A549 (cell line): ENCODE data around the gene ARR3. TPM values are rescaled to one million over a fixed set of nuclear protein-coding genes. Genes with fewer than 3 reads are reported as not detected.

Source experiments
- ATAC-seq, 2 experiments: fragments of 200-7000 bp in 1 of 2; fragments of >200 bp in 1 of 2; cut with Nextera tagmentation in 1 of 2; cut with Tn5 transposase in 1 of 2; 3 replicates each; pipeline versions ENCODE4 v1.8.0 to v1.9.1; 2018 to 2020; ENCODE audit warnings: mild to moderate bottlenecking in 1 of 2, moderate library complexity in 1 of 2
- CTCF ChIA-PET: fragments of 300-600 bp; sonication (Branson Sonifier 250); formaldehyde crosslinking; extraction: SDS; loops from one replicate; lab custom pipeline; 2021; ENCODE audit warnings: antibody characterized with exemption, inconsistent platforms; lab: Yijun Ruan, JAX
- POLR2A ChIA-PET: fragments of 350-600 bp; formaldehyde crosslinking; extraction: SDS; loops from one replicate; lab custom pipeline; 2021; ENCODE audit warnings: antibody characterized with exemption, inconsistent platforms; lab: Yijun Ruan, JAX
- DNase-seq, 2 experiments: peaks; one replicate each; pipeline versions ENCODE4 v3.0.0 to v3.0.0-alpha.2; 2011 to 2016; ENCODE audit warnings: low read depth in 1 of 2, low spot score in 1 of 2
- FAIRE-seq: peaks from 2 replicates; lab custom pipeline; 2011; peaks lifted over from hg19 to GRCh38; lab: Jason Lieb, UNC
- H3K27ac ChIP-seq, 2 experiments: fragments of >200 bp; sonication (Bioruptor Twin); formaldehyde crosslinking; 3 replicates each; pipeline ENCODE4 v1.5.1; 2016 to 2017
- H3K4me1 ChIP-seq: fragments of >200 bp; sonication (Bioruptor Twin); formaldehyde crosslinking; 3 replicates; pipeline ENCODE4 v1.6.1; 2016
- H3K4me2 ChIP-seq: fragments of >200 bp; sonication (Bioruptor Twin); formaldehyde crosslinking; 3 replicates; pipeline ENCODE4 v1.6.1; 2016
- H3K4me3 ChIP-seq: fragments of >200 bp; sonication (Bioruptor Twin); formaldehyde crosslinking; 3 replicates; pipeline ENCODE4 v1.5.1; 2016
- H3K9me3 ChIP-seq: fragments of >200 bp; sonication (Bioruptor Twin); formaldehyde crosslinking; 3 replicates; pipeline ENCODE4 v1.6.1; 2016
- CEBPB ChIP-seq, 2 experiments: fragments of >200 bp in 1 of 2; sonication (Bioruptor Twin) in 1 of 2; formaldehyde crosslinking in 1 of 2; IDR thresholded peaks; 2 replicates each; pipeline ENCODE4 v1.6.1; 2012 to 2016
- CHD2 ChIP-seq: fragments of 150-350 bp; IDR thresholded peaks from 2 replicates; pipeline ENCODE4 v1.6.1; 2014; ENCODE audit warnings: low read length; ENCODE audit not compliant: partially characterized antibody
- EHF ChIP-seq: fragments of 250-450 bp; sonication (Bioruptor Pico); IDR thresholded peaks from 2 replicates; pipeline ENCODE4 v1.5.0; 2020; ENCODE audit warnings: mild to moderate bottlenecking
- EP300 ChIP-seq, 2 experiments: fragments of >200 bp; sonication (Bioruptor Twin); formaldehyde crosslinking; IDR thresholded peaks; 2 replicates in 1 of 2; 3 replicates in 1 of 2; pipeline ENCODE4 v1.6.1; 2016 to 2017
- FOSB ChIP-seq: fragments of 250-450 bp; sonication (Bioruptor Pico); IDR thresholded peaks from 2 replicates; pipeline ENCODE4 v1.5.0; 2020; ENCODE audit warnings: mild to moderate bottlenecking, moderate library complexity
- FOSL2 ChIP-seq, 2 experiments: fragments of 450-650 bp in 1 of 2; fragments of >200 bp in 1 of 2; sonication (Bioruptor Twin) in 1 of 2; formaldehyde crosslinking; IDR thresholded peaks; 2 replicates each; pipeline versions ENCODE4 v1.5.0 to v1.6.1; 2016 to 2020; ENCODE audit warnings: mild to moderate bottlenecking in 1 of 2, moderate library complexity in 1 of 2
- FOXS1 ChIP-seq: fragments of 250-450 bp; sonication (Bioruptor Pico); IDR thresholded peaks from 2 replicates; pipeline ENCODE4 v1.5.0; 2020; ENCODE audit warnings: mild to moderate bottlenecking, moderate library complexity
- HEYL ChIP-seq: fragments of 250-450 bp; sonication (Bioruptor Pico); IDR thresholded peaks from 2 replicates; pipeline ENCODE4 v1.8.0; 2021; ENCODE audit warnings: mild to moderate bottlenecking, moderate library complexity
- HOXA7 ChIP-seq: fragments of 250-450 bp; sonication (Bioruptor Pico); IDR thresholded peaks from 2 replicates; pipeline ENCODE4 v1.5.0; 2020; ENCODE audit warnings: mild to moderate bottlenecking, moderate library complexity
- HOXB5 ChIP-seq: fragments of 250-450 bp; sonication (Bioruptor Pico); IDR thresholded peaks from 2 replicates; pipeline ENCODE4 v1.5.0; 2020; ENCODE audit warnings: mild to moderate bottlenecking, moderate library complexity
- JUNB ChIP-seq: fragments of >200 bp; sonication (Bioruptor Twin); formaldehyde crosslinking; IDR thresholded peaks from 2 replicates; pipeline ENCODE4 v1.6.1; 2016
- NR3C1 ChIP-seq: fragments of >200 bp; sonication (Bioruptor Twin); formaldehyde crosslinking; IDR thresholded peaks from 3 replicates; pipeline ENCODE4 v1.6.1; 2017
- PHF8 ChIP-seq: fragments of 200-600 bp; sonication (generic); IDR thresholded peaks from 2 replicates; pipeline ENCODE4 v1.6.1; 2016; ENCODE audit warnings: low read depth, mild to moderate bottlenecking, antibody characterized with exemption, moderate library complexity, borderline replicate concordance
- POLR2A ChIP-seq: IDR thresholded peaks from 2 replicates; pipeline ENCODE4 v1.6.1; 2012; ENCODE audit warnings: mild to moderate bottlenecking, low read length
- POLR2AphosphoS2 ChIP-seq: conservative IDR thresholded peaks from 2 replicates; pipeline ENCODE4 v1.6.1; 2012; ENCODE audit warnings: low read length, improper control_type of control experiment, inconsistent platforms
- RAD21 ChIP-seq, 2 experiments: fragments of >200 bp in 1 of 2; sonication (Bioruptor Twin) in 1 of 2; formaldehyde crosslinking in 1 of 2; IDR thresholded peaks in 1 of 2; conservative IDR thresholded peaks in 1 of 2; 2 replicates in 1 of 2; 3 replicates in 1 of 2; pipeline ENCODE4 v1.6.1; 2012 to 2018; ENCODE audit warnings: inconsistent platforms in 1 of 2
- RCOR1 ChIP-seq: fragments of 150-350 bp; IDR thresholded peaks from 2 replicates; pipeline ENCODE4 v1.6.1; 2014; ENCODE audit warnings: antibody characterized with exemption, low read length, low read depth
- RNF2 ChIP-seq: fragments of 200-600 bp; sonication (generic); IDR thresholded peaks from 2 replicates; pipeline ENCODE4 v1.6.1; 2016; ENCODE audit warnings: low read depth, mild to moderate bottlenecking, antibody characterized with exemption, moderate library complexity, borderline replicate concordance
- SMC3 ChIP-seq: fragments of >200 bp; sonication (Bioruptor Twin); formaldehyde crosslinking; IDR thresholded peaks from 3 replicates; pipeline ENCODE4 v1.6.1; 2018; ENCODE audit warnings: inconsistent platforms
- SREBF2 ChIP-seq: fragments of 450-650 bp; IDR thresholded peaks from 2 replicates; pipeline ENCODE4 v1.6.1; 2014; ENCODE audit warnings: mild to moderate bottlenecking, moderate library complexity
- ZSCAN20 ChIP-seq: fragments of 250-450 bp; sonication (Bioruptor Pico); IDR thresholded peaks from 2 replicates; pipeline ENCODE4 v1.8.0; 2022; ENCODE audit warnings: mild to moderate bottlenecking, moderate library complexity
- WGBS: methylation state at CpG from one replicate; pipeline ENCODE4 v1.1.6; 2017; ENCODE audit errors: missing lambda C conversion rate; 5-methylcytosine and 5-hydroxymethylcytosine counted together
- polyA plus RNA-seq, 4 experiments: library from polyadenylated mRNA; depleted of rRNA in 3 of 4; stranded (reverse); fragments of >200 nt; fragmentation: RNase III in 1 of 4; extraction: RNeasy Plus Mini Kit Qiagen cat#74134 plus additional on column Dnase treatment in 1 of 4; gene quantifications; 2 replicates in 3 of 4; 3 replicates in 1 of 4; pipeline ENCODE4 v1.2.3, GENCODE V29; 2011 to 2017
- TF ChIP-seq, protein P1 (sequence below): IDR thresholded peaks from 2 replicates; pipeline ENCODE4 v1.6.1; 2012
- TF ChIP-seq, protein P2 (sequence below): fragments of 250-450 bp; sonication (Bioruptor Pico); IDR thresholded peaks from 2 replicates; pipeline ENCODE4 v1.5.0; 2021; ENCODE audit warnings: mild to moderate bottlenecking, moderate library complexity, borderline replicate concordance
- TF ChIP-seq, protein P3 (sequence below): fragments of >200 bp; sonication (Bioruptor Twin); formaldehyde crosslinking; IDR thresholded peaks from 3 replicates; pipeline ENCODE4 v1.6.1; 2016

Gene ARR3
- polyA plus RNA-seq, 2 of the 4 experiments (the other 2 are of a cell fraction) = not detected

DNA sequence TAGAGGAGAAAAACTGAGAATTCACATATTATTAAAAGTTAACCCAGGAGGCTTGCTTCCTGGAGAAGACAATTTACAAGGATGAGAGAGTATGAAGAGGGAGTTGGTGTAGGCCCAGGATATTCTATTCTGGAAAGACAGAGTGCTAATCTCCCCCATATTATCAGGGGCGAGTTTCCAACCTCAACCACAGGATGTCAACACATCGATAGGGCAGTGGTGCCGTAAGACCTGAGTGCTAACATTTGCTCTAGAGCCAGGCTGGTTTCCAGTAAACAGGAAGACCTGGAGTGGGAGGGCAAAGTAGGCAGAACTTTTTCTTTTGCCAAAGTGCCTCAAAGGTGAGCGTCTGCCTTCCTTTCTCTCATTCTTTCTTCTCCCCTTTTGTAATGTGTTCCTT is 36.5 kb upstream of the ARR3 start:
- ChIA-PET CTCF (no interaction called here), POLR2A (no interaction called here)
- no peak overlapping the region for H3K27ac ChIP-seq
- H3K4me2 ChIP-seq = no peak overlapping the region
- H3K4me3 ChIP-seq = no peak overlapping the region
- ATAC-seq (no peak), DNase-seq (no peak), FAIRE-seq (peak; percentile 39)
- 66% methylated on average over 4 of the region's 4 CpGs for WGBS
- TF ChIP-seq FOSL2 (IDR thresholded peaks at IDR 0.05) = no peak
- TF ChIP-seq FOSL2 (CRISPR knock-in tag; IDR thresholded peaks at IDR 0.05) = no peak
- TF ChIP-seq RAD21 (conservative IDR thresholded peaks at IDR 0.05 in 1 of 2, IDR thresholded peaks at IDR 0.05 in 1 of 2) = no peak
- no peak for TF ChIP-seq SREBF2
- no peak for TF ChIP-seq NR3C1
- TF ChIP-seq POLR2AphosphoS2 = no peak
- TF ChIP-seq RCOR1 = no peak
- TF ChIP-seq ZSCAN20 (CRISPR knock-in tag) = no peak
- no peak for TF ChIP-seq RNF2
- TF ChIP-seq EP300 (IDR thresholded peaks at IDR 0.05) = no peak
- no peak for TF ChIP-seq FOSB (CRISPR knock-in tag)
- no peaks in the 10 kb centered on the region for H3K9me3 ChIP-seq
- no peaks in the 10 kb centered on the region for H3K4me1 ChIP-seq

DNA sequence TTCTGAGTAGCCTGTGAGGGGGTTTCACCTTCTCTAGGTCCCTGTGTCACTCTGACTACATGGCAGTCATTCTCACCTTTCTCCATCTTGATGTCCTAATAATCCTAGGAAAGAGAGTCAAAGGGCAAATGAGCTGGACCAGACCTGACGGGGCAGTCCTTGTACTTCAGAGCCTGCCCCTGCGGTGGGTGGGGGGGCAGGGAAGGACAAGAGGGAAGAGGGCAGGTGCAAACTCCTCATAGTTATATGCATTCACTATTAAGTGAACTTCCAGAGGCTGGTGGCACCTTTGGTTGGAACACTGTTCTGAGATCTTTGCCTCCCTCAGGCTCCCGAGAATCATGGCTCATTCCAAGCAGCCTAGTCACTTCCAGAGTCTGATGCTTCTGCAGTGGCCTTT is 33.8 kb upstream of the ARR3 start, which contains the start of gene AWAT1:
TSS of gene AWAT1 (plus strand) at position 301 of the 400 bp plus-strand sequence. CDS start at position 342, 41 bp downstream.
- H3K4me2 ChIP-seq = no peak within 1 kb of the TSS
- FAIRE-seq (no peak), DNase-seq (no peak), ATAC-seq (no peak)
- ChIA-PET POLR2A (no interaction called here), CTCF (no interaction called here)
- no peak within 1 kb of the TSS for H3K4me3 ChIP-seq
- H3K4me1 ChIP-seq = no peaks in the 10 kb centered on the region
- no peaks in the 10 kb centered on the region for H3K9me3 ChIP-seq
- H3K27ac ChIP-seq = no peak within 1 kb of the TSS
- WGBS = 25% methylated on average over 1 of the region's 3 CpGs
- TF ChIP-seq POLR2A = no peak
- TF ChIP-seq RNF2 = no peak
- TF ChIP-seq FOSL2 (IDR thresholded peaks at IDR 0.05) = no peak
- TF ChIP-seq FOSL2 (CRISPR knock-in tag; IDR thresholded peaks at IDR 0.05) = no peak
- no peak for TF ChIP-seq HEYL (CRISPR knock-in tag)
- TF ChIP-seq, protein P1, sequence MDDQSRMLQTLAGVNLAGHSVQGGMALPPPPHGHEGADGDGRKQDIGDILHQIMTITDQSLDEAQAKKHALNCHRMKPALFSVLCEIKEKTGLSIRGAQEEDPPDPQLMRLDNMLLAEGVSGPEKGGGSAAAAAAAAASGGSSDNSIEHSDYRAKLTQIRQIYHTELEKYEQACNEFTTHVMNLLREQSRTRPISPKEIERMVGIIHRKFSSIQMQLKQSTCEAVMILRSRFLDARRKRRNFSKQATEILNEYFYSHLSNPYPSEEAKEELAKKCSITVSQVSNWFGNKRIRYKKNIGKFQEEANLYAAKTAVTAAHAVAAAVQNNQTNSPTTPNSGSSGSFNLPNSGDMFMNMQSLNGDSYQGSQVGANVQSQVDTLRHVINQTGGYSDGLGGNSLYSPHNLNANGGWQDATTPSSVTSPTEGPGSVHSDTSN = no peak
- no peak for TF ChIP-seq CEBPB (IDR thresholded peaks at IDR 0.05)
- TF ChIP-seq HOXA7 = no peak
- TF ChIP-seq SMC3 = no peak
- no peak for TF ChIP-seq JUNB
- no peak for TF ChIP-seq HOXB5 (CRISPR knock-in tag)
- no peak for TF ChIP-seq PHF8
- TF ChIP-seq CHD2 = no peak
- no peak for TF ChIP-seq FOXS1 (CRISPR knock-in tag)
- no peak for TF ChIP-seq EHF (CRISPR knock-in tag)
- TF ChIP-seq EP300 (IDR thresholded peaks at IDR 0.05) = no peak
- TF ChIP-seq, protein P2, sequence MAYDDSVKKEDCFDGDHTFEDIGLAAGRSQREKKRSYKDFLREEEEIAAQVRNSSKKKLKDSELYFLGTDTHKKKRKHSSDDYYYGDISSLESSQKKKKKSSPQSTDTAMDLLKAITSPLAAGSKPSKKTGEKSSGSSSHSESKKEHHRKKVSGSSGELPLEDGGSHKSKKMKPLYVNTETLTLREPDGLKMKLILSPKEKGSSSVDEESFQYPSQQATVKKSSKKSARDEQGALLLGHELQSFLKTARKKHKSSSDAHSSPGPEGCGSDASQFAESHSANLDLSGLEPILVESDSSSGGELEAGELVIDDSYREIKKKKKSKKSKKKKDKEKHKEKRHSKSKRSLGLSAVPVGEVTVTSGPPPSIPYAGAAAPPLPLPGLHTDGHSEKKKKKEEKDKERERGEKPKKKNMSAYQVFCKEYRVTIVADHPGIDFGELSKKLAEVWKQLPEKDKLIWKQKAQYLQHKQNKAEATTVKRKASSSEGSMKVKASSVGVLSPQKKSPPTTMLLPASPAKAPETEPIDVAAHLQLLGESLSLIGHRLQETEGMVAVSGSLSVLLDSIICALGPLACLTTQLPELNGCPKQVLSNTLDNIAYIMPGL = no peak
- TF ChIP-seq, protein P3, sequence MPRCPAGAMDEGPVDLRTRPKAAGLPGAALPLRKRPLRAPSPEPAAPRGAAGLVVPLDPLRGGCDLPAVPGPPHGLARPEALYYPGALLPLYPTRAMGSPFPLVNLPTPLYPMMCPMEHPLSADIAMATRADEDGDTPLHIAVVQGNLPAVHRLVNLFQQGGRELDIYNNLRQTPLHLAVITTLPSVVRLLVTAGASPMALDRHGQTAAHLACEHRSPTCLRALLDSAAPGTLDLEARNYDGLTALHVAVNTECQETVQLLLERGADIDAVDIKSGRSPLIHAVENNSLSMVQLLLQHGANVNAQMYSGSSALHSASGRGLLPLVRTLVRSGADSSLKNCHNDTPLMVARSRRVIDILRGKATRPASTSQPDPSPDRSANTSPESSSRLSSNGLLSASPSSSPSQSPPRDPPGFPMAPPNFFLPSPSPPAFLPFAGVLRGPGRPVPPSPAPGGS = no peak
